ENCODE results near the gene STK38. TPM values are rescaled to one million over a fixed set of nuclear protein-coding genes. Genes with fewer than 3 reads are reported as not detected.

Gene STK38
- total RNA-seq, 1 experiment from 2014 or later = 20.1 TPM

DNA sequence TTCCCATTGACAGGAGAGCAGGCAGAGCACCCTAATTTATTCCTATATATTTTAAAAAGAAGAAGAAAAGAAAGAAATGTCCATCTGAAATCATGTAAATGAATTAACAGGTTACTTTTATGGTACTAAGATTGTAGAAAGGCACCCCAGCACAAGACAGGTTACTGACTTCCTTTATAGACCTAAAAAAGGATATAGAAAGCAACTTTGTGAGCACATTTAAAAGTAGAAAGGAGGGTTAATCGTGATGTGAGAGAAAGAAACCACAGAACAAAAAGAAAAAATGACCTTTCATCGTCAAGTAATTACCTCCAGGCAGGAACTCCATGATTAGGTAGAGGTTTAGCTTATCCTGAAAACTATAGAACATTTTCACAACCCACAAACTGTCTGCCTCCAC lies 29.9 kb downstream of the STK38 start (continued):
- TF ChIP-seq, protein P1, sequence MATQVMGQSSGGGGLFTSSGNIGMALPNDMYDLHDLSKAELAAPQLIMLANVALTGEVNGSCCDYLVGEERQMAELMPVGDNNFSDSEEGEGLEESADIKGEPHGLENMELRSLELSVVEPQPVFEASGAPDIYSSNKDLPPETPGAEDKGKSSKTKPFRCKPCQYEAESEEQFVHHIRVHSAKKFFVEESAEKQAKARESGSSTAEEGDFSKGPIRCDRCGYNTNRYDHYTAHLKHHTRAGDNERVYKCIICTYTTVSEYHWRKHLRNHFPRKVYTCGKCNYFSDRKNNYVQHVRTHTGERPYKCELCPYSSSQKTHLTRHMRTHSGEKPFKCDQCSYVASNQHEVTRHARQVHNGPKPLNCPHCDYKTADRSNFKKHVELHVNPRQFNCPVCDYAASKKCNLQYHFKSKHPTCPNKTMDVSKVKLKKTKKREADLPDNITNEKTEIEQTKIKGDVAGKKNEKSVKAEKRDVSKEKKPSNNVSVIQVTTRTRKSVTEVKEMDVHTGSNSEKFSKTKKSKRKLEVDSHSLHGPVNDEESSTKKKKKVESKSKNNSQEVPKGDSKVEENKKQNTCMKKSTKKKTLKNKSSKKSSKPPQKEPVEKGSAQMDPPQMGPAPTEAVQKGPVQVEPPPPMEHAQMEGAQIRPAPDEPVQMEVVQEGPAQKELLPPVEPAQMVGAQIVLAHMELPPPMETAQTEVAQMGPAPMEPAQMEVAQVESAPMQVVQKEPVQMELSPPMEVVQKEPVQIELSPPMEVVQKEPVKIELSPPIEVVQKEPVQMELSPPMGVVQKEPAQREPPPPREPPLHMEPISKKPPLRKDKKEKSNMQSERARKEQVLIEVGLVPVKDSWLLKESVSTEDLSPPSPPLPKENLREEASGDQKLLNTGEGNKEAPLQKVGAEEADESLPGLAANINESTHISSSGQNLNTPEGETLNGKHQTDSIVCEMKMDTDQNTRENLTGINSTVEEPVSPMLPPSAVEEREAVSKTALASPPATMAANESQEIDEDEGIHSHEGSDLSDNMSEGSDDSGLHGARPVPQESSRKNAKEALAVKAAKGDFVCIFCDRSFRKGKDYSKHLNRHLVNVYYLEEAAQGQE (IDR thresholded peaks at IDR 0.05; ENCODE audit: low read depth) = no peak
- TF ChIP-seq FOSL1 (IDR thresholded peaks at IDR 0.05; ENCODE audit: low read depth) (no peak), POLR2AphosphoS5 (IDR thresholded peaks at IDR 0.05; ENCODE audit: low read depth, low read length) (no peak)

DNA sequence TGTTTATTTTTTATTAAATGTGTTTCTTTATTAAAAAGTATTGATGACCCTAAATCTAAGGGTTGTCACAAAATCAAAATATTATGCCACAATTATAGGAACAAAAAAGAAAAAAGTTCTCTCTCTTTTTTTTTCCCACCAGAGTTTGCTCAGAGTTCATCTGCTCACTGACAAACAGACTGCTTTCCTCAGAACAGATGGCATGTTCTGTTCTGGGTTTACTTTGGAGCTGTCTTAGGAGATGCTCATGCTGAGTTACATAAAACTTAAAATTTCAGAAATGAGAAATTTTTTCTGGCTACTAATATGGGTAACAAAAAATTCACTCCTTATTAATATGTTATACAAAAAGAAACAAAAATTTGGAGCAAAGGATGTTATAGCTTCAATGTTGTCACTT lies 30.3 kb downstream of the STK38 start:
- no peak overlapping the region for H3K4me2 ChIP-seq (ENCODE audit: low read length)
- peaks cover 8 to 32% of the 10 kb centered on the region in 2 experiments; a peak in 3 of 4 replicates for H3K36me3 ChIP-seq (ENCODE audit: control insufficient read depth in 1 of 2, insufficient read depth in 2 of 2, low read length in 2 of 2)
- H3K4me3 ChIP-seq (replicated peaks in 1 of 2; ENCODE audit: low read depth in 1 of 2, low read length in 2 of 2) = no peak overlapping the region
- CTCF ChIA-PET = no interaction called here
- POLR2A ChIA-PET = no interaction called here
- RAD21 ChIA-PET (ENCODE audit: low non-redundant PET in 1 of 2, low total read pairs in 2 of 2, uncharacterized antibody in 2 of 2, unreplicated experiment in 2 of 2) = no interaction called here
- no peaks in the 10 kb centered on the region for H3K9me3 ChIP-seq (ENCODE audit: control insufficient read depth in 1 of 2, insufficient read depth in 1 of 2, low read depth in 1 of 2, low read length in 2 of 2)
- no peak overlapping the region for H3K9ac ChIP-seq (ENCODE audit: low read length)
- no peaks in the 10 kb centered on the region for H3K4me1 ChIP-seq (ENCODE audit: control insufficient read depth in 1 of 2, insufficient read depth in 2 of 2, low read length in 2 of 2)
- no TSS peak for BruUV-seq (replicated peaks)
- ATAC-seq = no peak
- no peak for DNase-seq (ENCODE audit: low read depth, low spot score)
- no peaks in the 10 kb centered on the region for H3K79me2 ChIP-seq (ENCODE audit: insufficient read depth, low read length)
- H2AFZ ChIP-seq (ENCODE audit: low read depth, low read length, poor library complexity, severe bottlenecking) = no peak overlapping the region
- intact Hi-C loops (cut with micrococcal nuclease) = no loop called here
- no peaks in the 10 kb centered on the region for H3K9me2 ChIP-seq (ENCODE audit: insufficient read depth)
- no peaks in the 10 kb centered on the region for H3K27me3 ChIP-seq (ENCODE audit: insufficient read depth, low read length)
- no peaks in the 10 kb centered on the region for H4K20me1 ChIP-seq (ENCODE audit: insufficient read depth)
- no peak overlapping the region for H3K27ac ChIP-seq (ENCODE audit: low read depth, low read length)
- no peak for TF ChIP-seq ELF1 (IDR thresholded peaks at IDR 0.05; ENCODE audit: borderline replicate concordance, low read depth)
- TF ChIP-seq JUND (IDR thresholded peaks at IDR 0.05) = no peak
- TF ChIP-seq EGR1 (IDR thresholded peaks at IDR 0.05; ENCODE audit: low read depth) = no peak
- TF ChIP-seq, protein P2, sequence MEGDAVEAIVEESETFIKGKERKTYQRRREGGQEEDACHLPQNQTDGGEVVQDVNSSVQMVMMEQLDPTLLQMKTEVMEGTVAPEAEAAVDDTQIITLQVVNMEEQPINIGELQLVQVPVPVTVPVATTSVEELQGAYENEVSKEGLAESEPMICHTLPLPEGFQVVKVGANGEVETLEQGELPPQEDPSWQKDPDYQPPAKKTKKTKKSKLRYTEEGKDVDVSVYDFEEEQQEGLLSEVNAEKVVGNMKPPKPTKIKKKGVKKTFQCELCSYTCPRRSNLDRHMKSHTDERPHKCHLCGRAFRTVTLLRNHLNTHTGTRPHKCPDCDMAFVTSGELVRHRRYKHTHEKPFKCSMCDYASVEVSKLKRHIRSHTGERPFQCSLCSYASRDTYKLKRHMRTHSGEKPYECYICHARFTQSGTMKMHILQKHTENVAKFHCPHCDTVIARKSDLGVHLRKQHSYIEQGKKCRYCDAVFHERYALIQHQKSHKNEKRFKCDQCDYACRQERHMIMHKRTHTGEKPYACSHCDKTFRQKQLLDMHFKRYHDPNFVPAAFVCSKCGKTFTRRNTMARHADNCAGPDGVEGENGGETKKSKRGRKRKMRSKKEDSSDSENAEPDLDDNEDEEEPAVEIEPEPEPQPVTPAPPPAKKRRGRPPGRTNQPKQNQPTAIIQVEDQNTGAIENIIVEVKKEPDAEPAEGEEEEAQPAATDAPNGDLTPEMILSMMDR (IDR thresholded peaks at IDR 0.05 in 2 of 3, conservative IDR thresholded peaks at IDR 0.05 in 1 of 3; ENCODE audit: borderline replicate concordance in 1 of 3, insufficient read depth in 1 of 3, low read depth in 2 of 3, low read length in 2 of 3) = no peak
- TF ChIP-seq RAD21 (IDR thresholded peaks at IDR 0.05; ENCODE audit: low read depth) = no peak
- no peak for TF ChIP-seq SP1 (IDR thresholded peaks at IDR 0.05; ENCODE audit: low read depth)
- TF ChIP-seq, protein P1 (IDR thresholded peaks at IDR 0.05; ENCODE audit: low read depth) = no peak
- TF ChIP-seq, protein P3, sequence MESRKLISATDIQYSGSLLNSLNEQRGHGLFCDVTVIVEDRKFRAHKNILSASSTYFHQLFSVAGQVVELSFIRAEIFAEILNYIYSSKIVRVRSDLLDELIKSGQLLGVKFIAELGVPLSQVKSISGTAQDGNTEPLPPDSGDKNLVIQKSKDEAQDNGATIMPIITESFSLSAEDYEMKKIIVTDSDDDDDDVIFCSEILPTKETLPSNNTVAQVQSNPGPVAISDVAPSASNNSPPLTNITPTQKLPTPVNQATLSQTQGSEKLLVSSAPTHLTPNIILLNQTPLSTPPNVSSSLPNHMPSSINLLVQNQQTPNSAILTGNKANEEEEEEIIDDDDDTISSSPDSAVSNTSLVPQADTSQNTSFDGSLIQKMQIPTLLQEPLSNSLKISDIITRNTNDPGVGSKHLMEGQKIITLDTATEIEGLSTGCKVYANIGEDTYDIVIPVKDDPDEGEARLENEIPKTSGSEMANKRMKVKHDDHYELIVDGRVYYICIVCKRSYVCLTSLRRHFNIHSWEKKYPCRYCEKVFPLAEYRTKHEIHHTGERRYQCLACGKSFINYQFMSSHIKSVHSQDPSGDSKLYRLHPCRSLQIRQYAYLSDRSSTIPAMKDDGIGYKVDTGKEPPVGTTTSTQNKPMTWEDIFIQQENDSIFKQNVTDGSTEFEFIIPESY (IDR thresholded peaks at IDR 0.05; ENCODE audit: extremely low read depth, insufficient replicate concordance, low read length) = no peak
- no peak for TF ChIP-seq YY1 (IDR thresholded peaks at IDR 0.05; ENCODE audit: extremely low read depth, insufficient replicate concordance, low read depth, low read length)
- TF ChIP-seq TCF7L2 (IDR thresholded peaks at IDR 0.05; ENCODE audit: borderline replicate concordance, extremely low read depth, insufficient read depth, insufficient read length) = no peak
- TF ChIP-seq POLR2AphosphoS5 (IDR thresholded peaks at IDR 0.05; ENCODE audit: low read depth, low read length) = no peak
- no peak for TF ChIP-seq SIN3A (IDR thresholded peaks at IDR 0.05; ENCODE audit: low read depth)

Data from HCT116 (cell line).